SK-N-SH treated with all-trans-retinoic acid at 6 μM for 48 hours (cell line): Measurements from ENCODE around the gene CEP63.

Experiments used
- ATAC-seq: fragments of 200-7000 bp; cut with Tn5 transposase; 3 replicates; pipeline ENCODE4 v1.9.1; 2020; ENCODE audit warnings: mild to moderate bottlenecking, moderate library complexity
- BACH2 ChIP-seq: fragments of 250-450 bp; sonication (Bioruptor Pico); IDR thresholded peaks from 2 replicates; pipeline ENCODE4 v1.9.0; 2021; ENCODE audit warnings: mild to moderate bottlenecking, borderline replicate concordance
- CREB5 ChIP-seq: fragments of 250-450 bp; sonication (Bioruptor Pico); IDR thresholded peaks from 2 replicates; pipeline ENCODE4 v1.5.1; 2020; ENCODE audit warnings: low read depth, mild to moderate bottlenecking, moderate library complexity
- CSDC2 ChIP-seq: fragments of 250-450 bp; sonication (Bioruptor Pico); IDR thresholded peaks from 2 replicates; pipeline ENCODE4 v1.5.0; 2020; ENCODE audit warnings: mild to moderate bottlenecking, moderate library complexity
- CSRNP3 ChIP-seq: fragments of 250-450 bp; sonication (Bioruptor Pico); IDR thresholded peaks from 2 replicates; pipeline ENCODE4 v1.5.1; 2021; ENCODE audit warnings: mild to moderate bottlenecking, moderate library complexity
- ESRRG ChIP-seq: fragments of 250-450 bp; sonication (Bioruptor Pico); IDR thresholded peaks from 2 replicates; pipeline ENCODE4 v1.6.1; 2021; ENCODE audit warnings: mild to moderate bottlenecking
- GLIS3 ChIP-seq: fragments of 250-450 bp; sonication (Bioruptor Pico); IDR thresholded peaks from 2 replicates; pipeline ENCODE4 v1.5.0; 2020; ENCODE audit warnings: mild to moderate bottlenecking, moderate library complexity
- OSR1 ChIP-seq: fragments of 250-450 bp; sonication (Bioruptor Pico); IDR thresholded peaks from 2 replicates; pipeline ENCODE4 v1.8.0; 2022; ENCODE audit warnings: moderate library complexity, mild to moderate bottlenecking, inconsistent platforms
- PATZ1 ChIP-seq: fragments of 250-450 bp; sonication (Bioruptor Pico); IDR thresholded peaks from 2 replicates; pipeline ENCODE4 v1.8.0; 2020; ENCODE audit warnings: mild to moderate bottlenecking, moderate library complexity, borderline replicate concordance
- POU6F1 ChIP-seq: fragments of 250-450 bp; sonication (Bioruptor Pico); IDR thresholded peaks from 2 replicates; pipeline ENCODE4 v1.8.0; 2021; ENCODE audit warnings: low read depth, mild to moderate bottlenecking, moderate library complexity, borderline replicate concordance
- PPARA ChIP-seq: fragments of 250-450 bp; sonication (Bioruptor Pico); IDR thresholded peaks from 2 replicates; pipeline ENCODE4 v1.5.0; 2020; ENCODE audit warnings: mild to moderate bottlenecking, borderline replicate concordance
- RARB ChIP-seq: fragments of 250-450 bp; sonication (Bioruptor Pico); IDR thresholded peaks from 2 replicates; pipeline ENCODE4 v1.8.0; 2021; ENCODE audit warnings: mild to moderate bottlenecking, moderate library complexity
- SNAI2 ChIP-seq: fragments of 250-450 bp; sonication (Bioruptor Pico); IDR thresholded peaks from 2 replicates; pipeline ENCODE4 v1.5.0; 2020; ENCODE audit warnings: mild to moderate bottlenecking, moderate library complexity
- TCF4 ChIP-seq: fragments of 250-450 bp; sonication (Bioruptor Pico); IDR thresholded peaks from 2 replicates; pipeline ENCODE4 v1.8.0; 2021; ENCODE audit warnings: mild to moderate bottlenecking, moderate library complexity, borderline replicate concordance
- TOX ChIP-seq: fragments of 250-450 bp; sonication (Bioruptor Pico); IDR thresholded peaks from 2 replicates; pipeline ENCODE4 v1.8.0; 2021; ENCODE audit warnings: mild to moderate bottlenecking, moderate library complexity, borderline replicate concordance
- TSHZ2 ChIP-seq: fragments of 250-450 bp; sonication (Bioruptor Pico); IDR thresholded peaks from 2 replicates; pipeline ENCODE4 v1.5.0; 2020; ENCODE audit warnings: mild to moderate bottlenecking, moderate library complexity
- ZC3H10 ChIP-seq: fragments of 250-450 bp; sonication (Bioruptor Pico); IDR thresholded peaks from 2 replicates; pipeline ENCODE4 v1.5.1; 2021; ENCODE audit warnings: mild to moderate bottlenecking, moderate library complexity
- ZFP3 ChIP-seq: fragments of 250-450 bp; sonication (Bioruptor Pico); IDR thresholded peaks from 2 replicates; pipeline ENCODE4 v1.5.0; 2020; ENCODE audit warnings: mild to moderate bottlenecking, moderate library complexity
- ZFP30 ChIP-seq: fragments of 450-650 bp; formaldehyde crosslinking; IDR thresholded peaks from 2 replicates; pipeline ENCODE4 v1.5.0; 2022; ENCODE audit warnings: mild to moderate bottlenecking, moderate library complexity
- ZNF565 ChIP-seq: fragments of 450-650 bp; formaldehyde crosslinking; conservative IDR thresholded peaks from 2 replicates; pipeline ENCODE4 v1.5.0; 2020; ENCODE audit warnings: low read depth, mild to moderate bottlenecking, moderate library complexity
- ZNF70 ChIP-seq: fragments of 450-650 bp; formaldehyde crosslinking; IDR thresholded peaks from 2 replicates; pipeline ENCODE4 v1.5.0; 2020; ENCODE audit warnings: mild to moderate bottlenecking, moderate library complexity
- ZNF8 ChIP-seq: fragments of 450-650 bp; formaldehyde crosslinking; IDR thresholded peaks from 2 replicates; pipeline ENCODE4 v1.5.0; 2020; ENCODE audit warnings: mild to moderate bottlenecking, moderate library complexity

The CEP63 gene

GRCh38 chr3:134533493-134533892, 47.6 kb downstream of the CEP63 start:
- no peak for ATAC-seq
- TF ChIP-seq POU6F1 (no peak), BACH2 (CRISPR knock-in tag) (no peak), TOX (CRISPR knock-in tag) (no peak), SNAI2 (CRISPR knock-in tag) (no peak), RARB (CRISPR knock-in tag) (no peak), TCF4 (CRISPR knock-in tag) (no peak), PATZ1 (CRISPR knock-in tag) (no peak), ZFP30 (CRISPR knock-in tag) (no peak), ZNF8 (CRISPR knock-in tag) (no peak), ZNF565 (CRISPR knock-in tag) (no peak)

- no peak for ATAC-seq
- TF ChIP-seq ZC3H10 (CRISPR knock-in tag) (no peak), ESRRG (CRISPR knock-in tag) (no peak), CSDC2 (no peak), POU6F1 (no peak), SNAI2 (CRISPR knock-in tag) (no peak), ZFP3 (CRISPR knock-in tag) (no peak), TOX (CRISPR knock-in tag) (no peak), RARB (CRISPR knock-in tag) (no peak), ZFP30 (CRISPR knock-in tag) (no peak)
Observed at GRCh38 chr3:134535186-134535970, 49.5 kb downstream of the CEP63 start.

- ATAC-seq = no peak
- TF ChIP-seq OSR1 (no peak), ZNF565 (CRISPR knock-in tag) (no peak), PATZ1 (CRISPR knock-in tag) (no peak), TSHZ2 (CRISPR knock-in tag) (no peak), CSRNP3 (no peak), GLIS3 (CRISPR knock-in tag) (no peak), TCF4 (CRISPR knock-in tag) (no peak), ZNF70 (CRISPR knock-in tag) (no peak), ZNF8 (CRISPR knock-in tag) (no peak), BACH2 (CRISPR knock-in tag) (no peak), ZFP30 (CRISPR knock-in tag) (no peak), RARB (CRISPR knock-in tag) (no peak), CREB5 (CRISPR knock-in tag) (no peak), PPARA (CRISPR knock-in tag) (no peak), POU6F1 (no peak)
Observed at GRCh38 chr3:134536781-134537180, 50.9 kb downstream of the CEP63 start.
